Measurements from ENCODE around the gene BMPER.

The BMPER gene

GRCh38 chr7:33973231-33974015 is 68.1 kb downstream of the BMPER start:
- DNase-seq: no peak

- DNase-seq: no peak
Measured at GRCh38 chr7:33979300-33979806, 74.0 kb downstream of the BMPER start.

GRCh38 chr7:33979807-33980355 is 74.5 kb downstream of the BMPER start:
- DNase-seq: no peak

- no peak for DNase-seq
Measured at GRCh38 chr7:33981226-33981625, 75.9 kb downstream of the BMPER start.

GRCh38 chr7:33981671-33982424 is 76.5 kb downstream of the BMPER start:
- DNase-seq: no peak

GRCh38 chr7:33982425-33982786 is 77.1 kb downstream of the BMPER start:
- no peak for DNase-seq

GRCh38 chr7:33986451-33986850 is 81.1 kb downstream of the BMPER start:
- DNase-seq: no peak

- DNase-seq: no peak
Measured at GRCh38 chr7:33986951-33987947, 81.9 kb downstream of the BMPER start.

GRCh38 chr7:33996899-33997298 is 91.6 kb downstream of the BMPER start:
- no peak for DNase-seq

- no peak for DNase-seq
Measured at GRCh38 chr7:33998476-33998875, 93.1 kb downstream of the BMPER start.

GRCh38 chr7:34011017-34011695 is 105.8 kb downstream of the BMPER start:
- no peak for DNase-seq

GRCh38 chr7:34011696-34012095 is 106.4 kb downstream of the BMPER start:
- DNase-seq: no peak

- DNase-seq: no peak
Measured at GRCh38 chr7:34013421-34013820, 108.1 kb downstream of the BMPER start.

GRCh38 chr7:34015651-34016050 is 110.3 kb downstream of the BMPER start:
- DNase-seq: no peak

- DNase-seq: no peak
Measured at GRCh38 chr7:34016876-34017275, 111.5 kb downstream of the BMPER start.

- DNase-seq: no peak
Measured at GRCh38 chr7:34019301-34019790, 114.0 kb downstream of the BMPER start.

- no peak for DNase-seq
Measured at GRCh38 chr7:34022626-34023025, 117.3 kb downstream of the BMPER start.

- no peak for DNase-seq
Measured at GRCh38 chr7:34025600-34025999, 120.3 kb downstream of the BMPER start.

- DNase-seq: no peak
Measured at GRCh38 chr7:34026481-34027190, 121.3 kb downstream of the BMPER start.

GRCh38 chr7:34031156-34031555 is 125.8 kb downstream of the BMPER start:
- DNase-seq: no peak

- DNase-seq: no peak
Measured at GRCh38 chr7:34034728-34035127, 129.4 kb downstream of the BMPER start.
